ENCODE measurements around the gene USP40. TPM values are rescaled to one million over a fixed set of nuclear protein-coding genes. Genes with fewer than 3 reads are reported as not detected.
A peak's percentile ranks its signal among the peaks of the same experiment; 100 is the strongest.

The USP40 gene
- total and polyA plus RNA-seq, 10 of the 15 experiments (the other 5 are each of a cell fraction or from before 2014, with no cell fraction given) = 3.4 to 20.8 (median 15.2) TPM

DNA sequence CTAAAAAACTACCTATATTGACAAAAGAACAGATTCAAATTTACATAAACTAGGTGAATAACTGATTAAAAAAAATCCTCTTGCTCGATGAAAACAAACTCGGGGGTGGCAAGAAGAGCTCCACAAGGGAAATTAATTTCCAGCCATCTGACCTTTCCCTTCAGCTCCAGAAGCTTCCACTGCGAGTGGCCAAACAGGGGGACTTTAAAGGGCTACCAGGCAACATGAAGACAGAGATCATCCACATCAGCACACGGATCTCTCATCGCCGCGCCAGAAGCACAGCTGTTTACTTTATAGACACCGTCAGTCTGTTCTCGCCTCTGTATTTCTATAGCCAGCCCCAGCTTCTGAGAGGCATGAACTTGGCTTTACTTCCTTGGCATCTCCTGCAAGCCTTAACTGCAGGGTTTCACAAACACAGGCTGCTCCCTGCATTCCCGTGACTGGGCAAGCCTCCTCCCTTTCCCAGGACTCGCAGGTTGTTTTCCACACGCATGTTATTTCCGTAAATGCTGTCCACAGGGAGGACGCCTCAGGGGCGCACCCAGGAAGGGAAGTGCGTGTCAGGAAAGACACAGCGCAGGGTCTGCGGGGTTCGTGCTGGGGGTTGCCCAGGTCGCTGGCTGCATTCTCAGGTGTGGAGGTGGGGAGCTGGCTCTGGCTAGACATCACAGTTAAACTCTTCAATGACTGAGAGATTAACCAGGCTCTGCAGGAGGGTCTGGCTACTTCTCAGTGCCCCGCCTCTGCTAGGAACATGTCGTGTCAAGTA lies 85.0 kb downstream of the USP40 start:
- FAIRE-seq = no peak
- POLR2A ChIA-PET = no interaction called here
- no peaks in the 10 kb centered on the region for H3K27me3 ChIP-seq (replicated peaks in 1 of 2; ENCODE audit: control insufficient read depth in 2 of 2, insufficient read depth in 2 of 2, low read length in 1 of 2)

GRCh38 chr2:233480490-233481202 lies 85.9 kb downstream of the USP40 start:
- no peak for DNase-seq (ENCODE audit: low read depth, low spot score)
- ChIA-PET CTCF (interaction anchor here (0.7 to 1.2 kb wide), 2 partner anchors 66 to 231 kb away, joined by 3 to 4 read pairs; no protein-coding TSS in a partner anchor), RAD21 (ENCODE audit: unreplicated experiment) (no interaction called here), SMC1A (ENCODE audit: uncharacterized antibody, unreplicated experiment) (no interaction called here), POLR2A (no interaction called here)
- Histone ChIP-seq H2AFZ (ENCODE audit: control insufficient read depth, low read depth, low read length) (no peak overlapping the region), H3K9ac (ENCODE audit: control insufficient read depth, insufficient read depth, low read length) (no peak overlapping the region), H3K27me3 (replicated peaks in 1 of 2; ENCODE audit: control insufficient read depth in 2 of 2, insufficient read depth in 2 of 2, low read length in 1 of 2) (no peaks in the 10 kb centered on the region), H3K79me2 (ENCODE audit: control insufficient read depth, insufficient read depth, low read length) (no peaks in the 10 kb centered on the region), H3K4me2 (ENCODE audit: control insufficient read depth, insufficient read depth) (no peak overlapping the region), H3K4me1 (ENCODE audit: control insufficient read depth, insufficient read depth, low read length) (no peaks in the 10 kb centered on the region), H3K4me3 (no peak overlapping the region), H3K9me3 (replicated peaks; ENCODE audit: control insufficient read depth, insufficient read depth, low read length) (no peaks in the 10 kb centered on the region), H3K27ac (ENCODE audit: control insufficient read depth, insufficient read depth) (no peak overlapping the region), H3K36me3 (ENCODE audit: control insufficient read depth in 2 of 2, insufficient read depth in 2 of 2, low read length in 1 of 2) (peaks cover 2 to 3% of the 10 kb centered on the region in 2 experiments; a peak in 3 of 4 replicates), H4K20me1 (ENCODE audit: control insufficient read depth, insufficient read depth) (no peaks in the 10 kb centered on the region)
- BruUV-seq (replicated peaks) = no TSS peak
- intact Hi-C loops (cut with micrococcal nuclease; ENCODE audit: unreplicated experiment) (loop anchor here (10.0 kb wide), 1 partner anchor 234 kb away; the partner anchor contains the start of genes UGT1A4 and UGT1A5), in situ Hi-C loops (cut with MboI) (no loop called here)
- FAIRE-seq = no peak
- 94% methylated on average over 20 of the region's 21 CpGs for WGBS (ENCODE audit: insufficient coverage, insufficient replicate concordance, low lambda C conversion rate, missing lambda C conversion rate)
- no peak; the same call in 2 of the 3 replicates for ATAC-seq
- TF ChIP-seq CTCF (IDR thresholded peaks at IDR 0.05 in 2 of 3, conservative IDR thresholded peaks at IDR 0.05 in 1 of 3; ENCODE audit: control insufficient read depth in 2 of 3, extremely low read depth in 1 of 3, insufficient read depth in 1 of 3, low read depth in 3 of 3, low read length in 3 of 3) (peak in 1 of 3 experiments; percentile 9; a peak in 1 of 6 replicates), JUNB (IDR thresholded peaks at IDR 0.05) (no peak)

More for the DNA sequence above, 85.0 kb downstream of the USP40 start:
- no peak overlapping the region for H3K4me3 ChIP-seq
- ATAC-seq = no peak
- H3K36me3 ChIP-seq (ENCODE audit: control insufficient read depth in 2 of 2, insufficient read depth in 2 of 2, low read length in 1 of 2) = peaks cover 2% of the 10 kb centered on the region in 2 experiments; a peak in 3 of 4 replicates
- no peak overlapping the region for H3K4me2 ChIP-seq (ENCODE audit: control insufficient read depth, insufficient read depth)
- CTCF ChIA-PET = interaction anchor here (0.7 to 1.2 kb wide), 2 partner anchors 67 to 230 kb away, joined by 3 to 4 read pairs; no protein-coding TSS in a partner anchor
- TF ChIP-seq TARDBP (IDR thresholded peaks at IDR 0.05; ENCODE audit: borderline replicate concordance) = no peak
- TF ChIP-seq ZNF24 (IDR thresholded peaks at IDR 0.05) = no peak
- no peak for TF ChIP-seq PML (IDR thresholded peaks at IDR 0.05; ENCODE audit: low read length)
- TF ChIP-seq ZNF274 (IDR thresholded peaks at IDR 0.05; ENCODE audit: insufficient read depth, insufficient read length) = no peak
- TF ChIP-seq FOXK2 (IDR thresholded peaks at IDR 0.05) = no peak
- TF ChIP-seq TCF12 (IDR thresholded peaks at IDR 0.05; ENCODE audit: low read depth, low read length) = no peak
- H3K9me3 ChIP-seq (replicated peaks; ENCODE audit: control insufficient read depth, insufficient read depth, low read length) = no peaks in the 10 kb centered on the region
- H4K20me1 ChIP-seq (ENCODE audit: control insufficient read depth, insufficient read depth) = no peaks in the 10 kb centered on the region
- no peak for DNase-seq (ENCODE audit: low read depth, low spot score)
- H3K79me2 ChIP-seq (ENCODE audit: control insufficient read depth, insufficient read depth, low read length) = no peaks in the 10 kb centered on the region
- no peak overlapping the region for H2AFZ ChIP-seq (ENCODE audit: control insufficient read depth, low read depth, low read length)
- no peak overlapping the region for H3K9ac ChIP-seq (ENCODE audit: control insufficient read depth, insufficient read depth, low read length)
- RAD21 ChIA-PET (ENCODE audit: unreplicated experiment) = no interaction called here
- H3K27ac ChIP-seq (ENCODE audit: control insufficient read depth, insufficient read depth) = no peak overlapping the region
- WGBS (ENCODE audit: insufficient coverage, insufficient replicate concordance, low lambda C conversion rate, missing lambda C conversion rate) = 94% methylated on average over 22 of the region's 22 CpGs
- H3K4me1 ChIP-seq (ENCODE audit: control insufficient read depth, insufficient read depth, low read length) = no peaks in the 10 kb centered on the region
- in situ Hi-C loops (cut with MboI) (no loop called here), intact Hi-C loops (cut with micrococcal nuclease; ENCODE audit: unreplicated experiment) (loop anchor here (10.0 kb wide), 1 partner anchor 233 kb away; the partner anchor contains the start of genes UGT1A4 and UGT1A5)
- BruUV-seq (replicated peaks) = no TSS peak
- SMC1A ChIA-PET (ENCODE audit: uncharacterized antibody, unreplicated experiment) = interaction anchor here (0.6 kb wide), 1 partner anchor 134 kb away, joined by 3 read pairs; no protein-coding TSS in a partner anchor

All from GM12878 (cell line).